HG02610 (cell line): ENCODE data around the gene ABHD17A.

Experiments used
- ATAC-seq: cut with Tn5 transposase; IDR thresholded peaks from one replicate; pipeline ENCODE4 v1.9.1; 2021; ENCODE audit warnings: mild to moderate bottlenecking, moderate library complexity; ENCODE audit not compliant: unreplicated experiment

ABHD17A gene

DNA sequence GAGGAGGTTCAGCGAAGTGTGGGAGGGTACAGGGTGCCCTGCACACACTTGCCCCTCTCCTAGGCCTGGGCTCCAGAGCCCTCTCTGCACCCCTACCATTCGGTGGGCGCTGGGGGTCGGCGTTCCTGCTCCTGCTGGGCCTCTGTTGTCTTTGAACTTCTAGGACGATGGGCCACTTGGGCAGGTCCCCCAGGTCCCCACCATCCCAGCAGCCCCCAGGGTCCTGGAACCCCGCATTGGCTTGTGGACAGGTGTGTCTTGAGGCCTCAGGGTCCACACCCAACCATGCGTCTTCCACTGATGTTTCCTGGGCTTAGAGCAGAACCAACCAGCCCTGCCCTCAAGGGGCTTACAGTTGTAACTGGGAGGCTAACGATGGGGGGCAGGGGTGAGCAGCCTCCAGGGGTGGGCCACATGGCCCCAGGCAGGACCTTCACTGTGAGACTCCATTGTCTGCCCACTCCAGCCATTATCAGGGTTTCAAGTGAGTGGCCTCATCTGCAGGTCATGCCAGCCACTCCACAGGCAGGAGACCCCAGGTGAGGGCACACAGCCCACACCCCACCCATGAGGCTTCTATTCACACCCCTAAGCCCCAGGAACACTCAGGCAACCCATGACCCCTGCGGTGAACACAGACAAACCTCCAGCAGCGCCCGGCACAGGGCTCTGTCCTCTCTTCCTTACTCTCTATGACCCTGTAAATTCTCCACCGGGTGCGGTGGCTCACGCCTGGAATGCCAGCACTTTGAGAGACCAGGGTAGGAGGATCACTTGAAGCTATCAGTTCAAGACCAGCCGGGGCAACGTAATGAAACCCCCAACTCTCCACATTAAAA, 19.9 kb downstream of the ABHD17A start:
- no peak for ATAC-seq

DNA sequence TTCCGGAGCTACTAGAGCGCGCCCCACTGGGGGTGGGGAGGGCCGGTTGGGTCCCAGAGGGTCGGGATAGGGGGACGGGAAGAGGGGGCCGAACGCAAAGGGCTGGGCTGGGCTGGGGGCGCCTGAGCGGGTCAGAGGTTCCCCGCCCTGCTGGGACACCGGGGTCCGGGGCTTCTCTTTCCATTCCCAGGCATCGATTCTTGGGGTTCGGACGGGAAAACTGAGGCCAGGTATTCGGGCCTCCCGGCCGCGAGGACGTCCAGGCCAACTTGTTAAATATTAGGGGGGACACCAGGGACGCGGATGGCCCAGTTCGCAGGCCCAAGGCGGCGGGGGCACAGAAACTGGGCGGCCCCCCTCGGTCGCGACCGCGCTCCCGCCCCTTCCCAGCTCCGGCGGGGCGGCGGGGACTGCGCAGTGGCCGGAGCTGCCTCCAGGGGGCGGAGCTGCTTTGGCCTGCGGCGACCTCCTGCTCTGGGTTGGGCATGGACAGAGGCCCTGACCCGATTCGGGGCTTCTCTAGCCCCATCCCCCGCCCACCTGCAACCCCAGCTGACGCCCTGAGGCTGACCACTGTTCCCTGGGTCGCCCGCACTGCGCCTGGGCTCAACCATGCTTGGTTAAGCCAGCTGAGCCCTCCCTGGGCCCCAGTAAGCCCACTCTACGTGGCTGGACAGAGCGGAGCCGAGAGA, 20.7 kb downstream of the ABHD17A start:
- no peak for ATAC-seq

DNA sequence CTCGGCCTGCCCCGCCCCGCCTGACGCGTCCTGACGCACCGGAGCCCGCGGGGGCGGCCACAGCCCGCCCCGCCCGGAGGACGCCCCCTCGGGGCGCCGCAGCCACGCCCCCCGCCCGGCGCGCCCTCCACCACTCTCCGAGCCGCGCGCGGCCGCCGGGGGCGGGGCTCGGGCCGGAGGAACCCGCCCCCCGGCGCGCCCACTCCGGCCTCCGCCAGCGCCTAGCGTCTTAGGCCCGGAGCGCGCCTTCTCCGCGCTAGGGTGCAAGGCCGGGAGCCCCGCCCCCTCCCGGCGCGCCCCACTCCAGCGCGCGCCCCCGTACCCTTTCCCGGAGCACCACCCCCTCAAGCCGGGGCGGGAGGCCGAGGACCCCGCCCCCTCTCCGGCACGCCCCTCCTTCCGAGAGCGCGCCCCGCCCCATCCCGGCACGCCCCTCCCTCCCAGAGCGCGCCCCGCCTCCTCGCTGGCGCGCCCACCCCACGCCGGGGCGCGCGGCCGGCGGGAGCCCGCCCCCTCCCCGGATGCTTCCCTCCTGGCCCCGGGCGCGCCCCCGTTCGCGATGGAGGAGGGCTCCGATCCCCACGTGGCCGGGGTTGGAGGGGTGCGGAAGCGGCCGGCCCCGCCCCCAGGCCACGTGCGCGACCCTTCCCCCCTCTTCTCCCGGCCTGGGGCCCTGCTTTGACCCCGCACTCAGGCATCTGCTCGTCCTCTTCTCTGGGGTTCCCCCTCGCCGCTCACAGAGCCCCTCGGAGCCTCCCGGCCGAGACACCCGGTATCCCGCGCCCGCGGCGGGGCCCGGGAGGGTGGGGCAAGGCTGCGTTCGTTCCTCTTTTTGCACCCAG, 21.4 kb downstream of the ABHD17A start:
- peak; percentile 53 for ATAC-seq

DNA sequence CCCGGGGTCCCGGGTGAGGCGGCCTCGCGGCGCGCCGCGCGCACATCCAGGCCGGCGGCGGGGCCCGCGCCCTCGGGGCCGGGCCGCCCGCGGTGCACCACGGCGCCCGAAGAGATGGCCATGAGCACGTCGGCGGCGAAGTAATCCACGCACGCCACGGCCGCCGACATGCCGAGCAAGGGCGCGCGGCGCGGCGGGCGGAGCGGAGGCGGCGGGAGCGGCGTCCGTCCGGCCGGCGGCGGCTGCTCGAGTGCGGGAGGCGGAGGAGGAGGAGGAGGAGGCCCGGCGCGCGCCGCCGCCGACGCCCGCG, 22.0 kb downstream of the ABHD17A start, which contains the start of gene KLF16:
Gene KLF16 (minus strand): TSS at position 252 of the 310 bp plus-strand sequence. CDS start 82 bp downstream, at position 170.
- ATAC-seq = peak; percentile 2

GRCh38 chr19:1862424-1863327, 22.6 kb downstream of the ABHD17A start:
- ATAC-seq = peak; percentile 10

DNA sequence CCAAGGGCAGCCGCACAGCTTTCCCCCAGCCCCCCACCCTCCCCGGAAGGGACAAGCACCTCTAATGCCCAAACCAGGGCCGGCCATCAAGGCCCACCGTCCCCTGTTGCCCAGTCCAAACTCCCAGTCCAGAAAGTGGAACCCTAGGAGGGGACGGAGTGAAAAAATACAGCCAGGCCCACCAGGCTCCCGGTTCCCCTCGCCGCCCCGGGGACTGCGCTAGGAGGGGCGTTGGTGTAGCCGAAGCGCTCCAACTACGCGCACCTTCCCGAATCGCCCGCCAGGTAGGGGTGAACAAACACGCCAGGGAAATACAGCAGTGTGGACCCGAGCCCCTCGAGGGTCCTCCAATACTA, 23.2 kb downstream of the ABHD17A start:
- ATAC-seq = no peak

- no peak for ATAC-seq
Observed at GRCh38 chr19:1861599-1862031, 23.7 kb downstream of the ABHD17A start.

- ATAC-seq = no peak
Observed at GRCh38 chr19:1860821-1861598, 24.3 kb downstream of the ABHD17A start.

GRCh38 chr19:1860042-1860775, 25.1 kb downstream of the ABHD17A start:
- no peak for ATAC-seq

DNA sequence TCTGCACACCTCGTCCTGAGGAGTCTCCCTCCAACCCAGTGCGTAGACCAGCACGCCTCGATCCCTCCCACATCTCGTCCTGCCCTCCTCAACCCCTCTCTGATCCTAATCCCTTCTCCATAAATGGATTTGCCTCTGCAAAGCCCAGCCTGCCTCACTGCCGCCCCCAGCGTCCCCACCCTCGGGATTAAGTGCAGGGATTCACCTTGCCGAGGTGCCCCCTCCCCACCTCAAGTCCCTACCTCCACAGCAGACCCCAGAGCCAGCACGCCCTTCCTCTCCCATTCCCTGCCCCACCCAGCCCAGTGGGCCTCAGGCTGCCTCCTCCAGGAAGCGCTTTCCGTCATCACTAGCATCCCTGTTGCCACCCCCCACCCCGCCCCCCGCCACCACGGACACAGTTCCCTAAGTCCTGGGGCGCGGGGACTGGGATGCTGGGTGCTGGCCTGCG, 25.9 kb downstream of the ABHD17A start:
- no peak for ATAC-seq

- ATAC-seq = no peak
Observed at GRCh38 chr19:1858412-1859081, 26.7 kb downstream of the ABHD17A start.

- ATAC-seq = no peak
Observed at GRCh38 chr19:1857648-1858326, 27.5 kb downstream of the ABHD17A start.

DNA sequence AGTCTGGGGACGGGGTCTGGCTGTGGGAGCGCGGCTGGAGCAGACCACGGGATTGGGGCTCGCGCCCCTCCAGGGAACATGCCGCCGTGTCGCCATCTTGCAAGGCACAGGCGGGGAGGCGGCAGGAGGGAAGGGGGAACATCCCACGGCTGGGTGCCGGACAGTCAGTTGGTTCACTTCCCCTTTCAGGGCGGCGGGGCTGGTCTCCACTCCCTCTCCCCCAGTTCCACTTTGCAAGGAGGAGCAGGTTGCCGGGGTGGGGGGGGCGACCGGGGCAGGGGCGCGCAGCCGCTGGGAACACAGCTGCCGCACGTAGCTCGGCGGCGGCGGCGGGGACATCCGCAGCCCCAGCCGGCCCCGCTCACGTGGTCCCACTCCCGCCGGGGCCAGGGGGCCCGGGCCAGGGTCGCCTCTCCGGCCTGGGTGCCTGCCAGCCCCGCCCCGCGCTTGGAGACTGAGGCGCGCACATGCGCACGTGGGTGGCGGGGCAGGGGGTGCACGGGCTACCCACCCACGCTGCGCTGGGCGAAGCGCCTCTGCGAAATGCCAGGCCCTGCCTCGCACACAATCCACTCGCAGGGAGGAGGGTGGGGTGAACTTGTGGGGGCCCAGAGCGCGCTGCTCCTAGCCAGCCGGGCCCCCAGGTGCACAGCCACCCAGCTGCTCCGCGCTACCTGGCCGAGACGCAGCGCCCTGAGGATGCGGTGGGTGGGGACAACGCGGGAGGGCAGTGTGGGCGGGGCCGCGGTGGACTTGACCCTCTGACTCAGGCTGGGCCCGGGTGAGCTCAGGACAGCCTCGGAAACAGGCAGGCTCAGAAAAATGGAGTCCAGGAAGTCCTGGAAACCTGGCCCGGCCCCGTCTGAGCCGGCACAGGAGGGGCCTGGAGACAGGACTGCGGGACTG, 28.3 kb downstream of the ABHD17A start:
- ATAC-seq = no peak

GRCh38 chr19:1856345-1856697, 29.0 kb downstream of the ABHD17A start:
- no peak for ATAC-seq

GRCh38 chr19:1855828-1856255, 29.5 kb downstream of the ABHD17A start:
- no peak for ATAC-seq

GRCh38 chr19:1855040-1855827, 30.1 kb downstream of the ABHD17A start:
- peak; percentile 42 for ATAC-seq
